Measurements from ENCODE around the gene COL5A3. TPM values are rescaled to one million over a fixed set of nuclear protein-coding genes. Genes with fewer than 3 reads are reported as not detected.

COL5A3 gene
- total and polyA plus RNA-seq, 2 experiments from 2014 or later: 1.0 to 1.2 TPM

- H3K4me3 ChIP-seq: no peak overlapping the region
- no peak overlapping the region for H3K27ac ChIP-seq (ENCODE audit: low read depth)
- no peaks in the 10 kb centered on the region for H3K9me2 ChIP-seq (ENCODE audit: insufficient read depth)
- TF ChIP-seq EZH2 (IDR thresholded peaks at IDR 0.05; ENCODE audit: low read depth, unreplicated experiment): no peak
- no peak for TF ChIP-seq POLR2AphosphoS5 (IDR thresholded peaks at IDR 0.05; ENCODE audit: low read depth)
- no peak for TF ChIP-seq CTCF (conservative IDR thresholded peaks at IDR 0.05; ENCODE audit: low read depth in 2 of 2)
- no peak for TF ChIP-seq JUNB (IDR thresholded peaks at IDR 0.05; ENCODE audit: unreplicated experiment)
- no peak for TF ChIP-seq CREB1 (CRISPR knock-in tag; IDR thresholded peaks at IDR 0.05; ENCODE audit: low read depth)
- Mint-ChIP-seq H3K36me3 (ENCODE audit: low read depth) (no peaks in the 10 kb centered on the region), H3K27ac (no peak overlapping the region), H3K4me3 (no peak overlapping the region), H3K9me3 (peaks cover 16% of the 10 kb centered on the region), H3K27me3 (ENCODE audit: insufficient read depth, low read depth, poor library complexity) (peaks cover 5% of the 10 kb centered on the region), H3K4me1 (no peaks in the 10 kb centered on the region; the same call in 2 of the 3 replicates)
- no peak overlapping the region for H3K4me2 ChIP-seq
- no peaks in the 10 kb centered on the region for H3F3A ChIP-seq (replicated peaks; ENCODE audit: low read depth)
- DNase-seq (ENCODE audit: low spot score) (no peak), ATAC-seq (no peak)
- no peaks in the 10 kb centered on the region for H3K4me1 ChIP-seq (ENCODE audit: insufficient read depth)
- H3K36me3 ChIP-seq (ENCODE audit: insufficient read depth): no peaks in the 10 kb centered on the region
- no peaks in the 10 kb centered on the region for H3K27me3 ChIP-seq (ENCODE audit: insufficient read depth)
- H3K79me2 ChIP-seq (replicated peaks; ENCODE audit: insufficient read depth): no peaks in the 10 kb centered on the region
- no peak overlapping the region for H2AFZ ChIP-seq
- H4K20me1 ChIP-seq (replicated peaks; ENCODE audit: insufficient read depth): no peaks in the 10 kb centered on the region
Observed at GRCh38 chr19:10037367-10037766, 27.1 kb upstream of the COL5A3 start.

- H3K27ac Mint-ChIP-seq: no peak overlapping the region
- H3K4me3 ChIP-seq: no peak overlapping the region
- no peaks in the 10 kb centered on the region for H3K36me3 ChIP-seq (ENCODE audit: insufficient read depth)
- H3K36me3 Mint-ChIP-seq (ENCODE audit: low read depth): no peaks in the 10 kb centered on the region
- H3K79me2 ChIP-seq (replicated peaks; ENCODE audit: insufficient read depth): no peaks in the 10 kb centered on the region
- H3K9me2 ChIP-seq (ENCODE audit: insufficient read depth): no peaks in the 10 kb centered on the region
- H3K27me3 ChIP-seq (ENCODE audit: insufficient read depth): no peaks in the 10 kb centered on the region
- peaks cover 11% of the 10 kb centered on the region for H3K9me3 Mint-ChIP-seq
- no peak overlapping the region for H3K4me3 Mint-ChIP-seq
- no peak overlapping the region for H3K27ac ChIP-seq (ENCODE audit: low read depth)
- no peak overlapping the region for H3K4me2 ChIP-seq
- DNase-seq (ENCODE audit: low spot score): no peak
- no peak for ATAC-seq
- H3F3A ChIP-seq (replicated peaks; ENCODE audit: low read depth): no peaks in the 10 kb centered on the region
- no peaks in the 10 kb centered on the region for H4K20me1 ChIP-seq (replicated peaks; ENCODE audit: insufficient read depth)
- no peaks in the 10 kb centered on the region; the same call in 2 of the 3 replicates for H3K4me1 Mint-ChIP-seq
- peaks cover 4% of the 10 kb centered on the region for H3K27me3 Mint-ChIP-seq (ENCODE audit: insufficient read depth, low read depth, poor library complexity)
- no peak overlapping the region for H2AFZ ChIP-seq
- no peaks in the 10 kb centered on the region for H3K4me1 ChIP-seq (ENCODE audit: insufficient read depth)
- TF ChIP-seq EZH2phosphoT487 (IDR thresholded peaks at IDR 0.05; ENCODE audit: unreplicated experiment) (no peak), JUNB (IDR thresholded peaks at IDR 0.05; ENCODE audit: unreplicated experiment) (no peak), ZNF462 (CRISPR knock-in tag; IDR thresholded peaks at IDR 0.05) (no peak), ZNF114 (CRISPR knock-in tag; IDR thresholded peaks at IDR 0.05) (no peak), NANOG (IDR thresholded peaks at IDR 0.05; ENCODE audit: borderline replicate concordance) (no peak), ETS1 (IDR thresholded peaks at IDR 0.05) (no peak), ZNF331 (CRISPR knock-in tag; IDR thresholded peaks at IDR 0.05; ENCODE audit: low read depth) (no peak), EZH2 (IDR thresholded peaks at IDR 0.05; ENCODE audit: low read depth, unreplicated experiment) (no peak)
Observed at GRCh38 chr19:10036601-10037071, 26.3 kb upstream of the COL5A3 start.
